ENCODE results near the gene CYB5A.

CYB5A gene

DNA sequence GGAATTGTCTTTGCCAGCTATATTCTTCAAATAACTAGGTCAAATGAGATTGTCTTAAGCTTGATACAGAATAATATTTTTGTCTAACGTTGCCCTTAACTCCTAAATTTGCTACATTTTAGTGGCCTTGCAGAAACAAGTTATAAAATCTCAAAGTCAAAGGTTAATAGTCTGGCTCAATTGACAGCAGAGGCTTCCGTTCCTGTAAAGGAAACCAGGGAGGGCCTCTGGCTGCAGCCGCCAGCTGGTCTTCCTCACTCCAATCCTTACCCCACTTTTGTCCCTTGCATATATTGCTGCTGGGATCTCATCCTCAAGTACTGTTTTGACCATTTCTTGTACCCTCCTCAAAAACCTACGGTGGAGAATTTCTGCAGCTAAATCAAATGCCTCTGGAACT, 17.1 kb downstream of the CYB5A start:
- DNase-seq, result no peak

DNA sequence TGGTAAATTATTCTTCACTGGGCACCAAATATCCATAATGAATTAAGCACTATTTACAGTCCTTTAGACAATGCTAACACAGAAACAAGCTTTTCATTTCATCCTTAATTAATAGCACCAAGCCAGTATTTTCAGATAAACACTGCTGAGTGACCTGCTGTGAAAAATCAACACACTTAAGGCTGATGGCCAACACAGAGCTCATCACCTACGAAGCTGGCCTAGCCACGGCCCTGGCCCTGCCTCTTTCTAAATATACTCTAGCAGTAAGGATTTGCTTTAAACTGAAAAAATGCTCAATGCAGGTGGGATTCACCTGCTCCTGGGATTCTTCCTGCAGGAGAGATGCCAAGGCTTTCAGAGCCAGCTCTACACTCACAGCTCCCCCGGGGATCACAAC, 18.4 kb downstream of the CYB5A start:
- DNase-seq, result no peak

DNA sequence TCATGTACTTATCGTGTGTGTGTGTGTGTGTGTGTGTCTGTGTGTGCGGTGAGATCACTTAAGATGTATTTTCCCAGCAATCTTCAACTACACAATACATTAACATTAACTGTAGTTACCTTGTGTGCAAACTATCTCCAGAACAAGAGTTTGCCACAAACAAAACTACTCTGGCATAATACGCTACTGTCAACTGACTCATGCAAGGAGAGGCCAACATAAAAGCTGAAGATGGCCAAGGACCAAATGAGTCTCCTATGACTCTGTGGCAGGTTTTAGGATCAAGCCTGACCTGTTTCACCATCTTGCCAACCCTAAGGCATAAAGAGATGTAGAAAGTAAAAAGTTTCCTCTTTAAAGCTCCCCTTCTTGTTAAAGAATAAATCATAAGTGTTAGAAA, 20.1 kb downstream of the CYB5A start:
- no peak for DNase-seq

DNA sequence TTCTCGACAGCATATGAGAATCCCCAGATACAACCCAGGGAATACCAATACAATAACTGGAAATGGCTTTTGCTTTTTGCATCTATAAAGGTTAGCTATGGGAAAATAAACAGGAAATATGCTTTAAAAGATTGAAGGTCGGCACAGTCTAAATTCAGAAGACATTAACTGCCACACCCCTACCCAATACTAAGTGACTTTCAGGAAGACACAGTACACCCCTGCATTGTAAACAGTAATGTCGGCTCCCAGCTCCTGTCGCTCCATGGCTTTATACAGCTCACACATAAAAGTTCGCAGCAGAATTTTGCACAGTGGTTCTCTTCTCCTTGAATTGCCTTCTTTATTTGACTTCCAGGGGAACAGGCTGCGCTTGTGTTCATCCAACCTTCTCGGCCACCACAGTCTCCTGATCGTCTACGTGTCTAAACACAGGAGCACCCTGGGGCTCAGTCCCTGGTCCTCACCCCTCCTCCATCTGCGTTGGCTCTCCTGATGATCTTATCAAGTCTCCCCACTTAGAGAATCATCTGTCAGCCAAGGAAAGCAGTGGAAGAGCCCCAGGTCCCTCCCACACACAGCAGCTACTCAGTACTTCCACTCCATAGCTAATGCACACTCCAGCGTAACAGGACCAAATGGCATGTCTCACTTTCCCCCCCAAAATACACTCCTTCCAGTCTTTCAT, 22.7 kb downstream of the CYB5A start:
- no peak for DNase-seq

DNA sequence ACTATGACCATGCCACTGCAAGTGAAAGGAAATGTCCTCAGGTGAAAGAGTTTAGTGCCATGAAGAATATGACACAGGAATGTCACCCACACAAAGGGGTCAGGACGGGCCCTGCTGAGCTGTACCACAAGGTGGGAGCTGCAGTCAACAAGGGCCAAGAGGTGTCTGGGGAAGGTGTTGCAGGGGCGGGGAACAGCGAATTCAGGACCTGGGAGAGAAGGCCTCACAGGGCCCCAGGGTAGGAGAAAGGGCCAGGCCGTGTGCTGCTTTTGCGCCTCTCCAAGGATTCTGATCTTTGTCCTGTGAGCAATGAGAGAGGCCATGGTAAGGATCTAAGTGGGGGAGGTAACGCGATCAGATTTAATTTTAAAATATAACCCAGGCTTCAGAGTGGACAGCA, 23.6 kb downstream of the CYB5A start:
- DNase-seq, result no peak

DNA sequence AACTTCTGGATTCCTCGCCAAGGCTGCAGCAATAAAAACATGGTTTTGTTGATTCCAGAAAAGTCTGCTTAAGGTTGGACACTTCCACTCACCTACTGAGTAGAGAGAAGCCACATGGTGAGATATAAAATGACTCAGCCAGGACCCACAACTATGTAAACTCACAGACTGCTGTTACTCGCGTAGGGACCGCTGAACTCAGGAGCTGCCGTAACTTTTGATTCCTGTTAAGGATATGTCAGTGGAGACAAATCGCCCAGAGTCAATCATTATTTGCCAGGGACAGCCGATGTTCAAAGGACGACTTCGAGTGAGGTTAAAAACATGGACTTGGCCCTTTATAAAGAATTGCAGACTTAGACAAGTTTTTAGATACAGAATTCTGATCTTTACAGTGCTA, 25.6 kb downstream of the CYB5A start:
- DNase-seq, result no peak

DNA sequence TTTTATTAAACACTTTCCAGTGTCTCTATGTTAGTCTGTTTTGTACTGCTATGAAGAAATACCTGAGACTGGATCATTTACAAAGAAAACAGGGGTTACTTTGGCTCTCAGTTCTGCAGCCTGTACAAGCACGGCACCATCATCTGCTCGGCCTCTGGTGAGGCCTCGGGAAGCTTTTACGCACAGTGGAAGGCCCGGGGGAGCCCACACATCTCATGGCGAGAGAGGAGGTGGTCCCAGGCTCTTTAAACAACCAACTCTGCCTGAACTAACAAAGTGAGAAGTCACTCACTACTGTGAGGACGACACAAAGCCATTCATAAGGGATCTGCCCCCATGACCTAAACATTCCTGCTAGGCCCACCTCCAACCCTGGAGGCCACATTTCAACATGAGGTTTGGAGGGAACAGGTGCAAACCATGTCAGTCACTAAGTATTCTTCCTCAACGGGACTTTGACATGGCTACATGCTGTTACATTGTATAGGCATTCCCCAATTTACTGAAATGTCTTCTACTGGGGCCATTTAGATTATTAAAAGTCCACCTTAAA, 26.1 kb downstream of the CYB5A start:
- no peak for DNase-seq

DNA sequence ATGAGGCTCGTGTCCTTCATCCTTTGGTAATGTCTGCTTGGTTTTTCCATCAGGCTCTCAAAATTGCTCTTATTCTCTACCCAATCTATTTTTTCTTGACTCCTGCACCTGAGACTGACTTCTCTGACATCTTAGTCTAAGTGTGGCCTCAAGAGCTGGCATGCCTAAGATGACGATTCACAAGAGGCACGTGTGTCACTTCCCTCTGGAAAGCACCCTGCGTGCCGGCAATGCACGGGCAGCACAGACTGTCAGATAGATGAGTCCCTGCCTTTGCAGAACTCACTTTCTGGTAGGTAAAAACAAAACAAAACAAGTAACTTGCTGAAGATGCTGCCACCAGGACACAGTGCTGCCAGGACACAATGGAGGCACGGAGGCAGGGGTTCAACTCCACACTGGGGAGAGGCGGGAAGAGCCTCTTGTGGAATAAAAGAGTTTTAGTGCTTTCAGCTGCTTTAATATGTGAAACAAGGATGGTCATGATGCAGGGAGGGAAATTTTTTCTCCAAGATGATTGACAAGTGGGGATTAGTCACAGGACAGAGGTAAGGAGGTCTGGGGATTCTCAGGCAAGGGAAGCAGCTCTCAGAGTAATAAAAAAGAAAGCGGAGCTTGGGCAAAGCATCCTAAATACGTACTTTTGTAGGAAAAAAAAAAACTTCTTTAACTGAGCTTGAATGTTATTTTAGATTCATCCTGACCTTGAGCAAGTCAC, 27.3 kb downstream of the CYB5A start:
- no peak for DNase-seq

DNA sequence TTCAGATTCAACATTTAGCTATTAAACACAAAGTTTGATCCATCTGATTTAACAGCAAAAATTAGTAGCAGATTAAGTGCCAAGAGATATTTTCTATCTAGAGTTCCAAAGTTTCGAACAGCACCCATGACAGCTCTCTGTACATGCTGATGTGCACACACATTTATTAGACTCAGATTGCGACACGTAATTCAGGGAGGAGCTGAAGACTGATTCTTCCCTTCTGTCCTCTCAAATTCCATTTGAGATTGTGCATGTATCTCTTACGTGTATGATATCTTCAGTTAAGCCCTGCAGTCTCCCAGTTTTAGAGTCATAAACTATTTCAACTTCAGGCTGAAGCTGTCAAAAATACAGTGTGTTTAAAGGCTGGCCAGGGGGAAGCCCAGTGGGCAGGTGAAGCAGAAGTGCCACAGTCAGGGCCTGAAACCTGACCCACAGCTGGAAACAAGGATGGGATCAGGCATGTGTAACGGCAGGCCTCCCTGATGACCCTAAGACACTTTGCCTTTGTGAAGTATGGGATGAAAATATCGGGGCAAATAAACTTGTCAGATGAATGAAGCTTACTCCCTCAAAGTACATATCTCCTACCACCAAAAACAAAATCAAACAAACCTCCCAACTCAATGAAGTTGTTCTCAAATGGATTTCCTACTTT, 30.6 kb downstream of the CYB5A start:
- DNase-seq, result no peak

DNA sequence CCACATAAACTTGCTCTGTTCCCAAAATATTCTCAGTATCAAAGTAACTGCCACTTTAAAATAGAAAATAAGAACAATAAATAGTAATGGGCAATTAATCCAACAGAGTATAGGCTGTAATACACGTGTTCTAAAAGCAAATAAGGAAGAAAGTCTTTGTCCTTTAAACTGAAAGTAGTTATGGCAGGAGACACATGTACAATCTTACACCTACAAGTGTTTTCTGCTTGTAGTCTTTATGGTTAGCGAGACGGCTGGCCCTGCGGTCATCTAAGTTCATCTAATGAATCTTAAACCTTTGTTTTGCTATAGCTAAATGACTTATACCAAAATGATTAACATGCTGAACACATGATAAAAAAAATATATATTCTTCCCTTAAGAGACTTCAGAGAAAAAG, 32.4 kb downstream of the CYB5A start:
- DNase-seq, result no peak

DNA sequence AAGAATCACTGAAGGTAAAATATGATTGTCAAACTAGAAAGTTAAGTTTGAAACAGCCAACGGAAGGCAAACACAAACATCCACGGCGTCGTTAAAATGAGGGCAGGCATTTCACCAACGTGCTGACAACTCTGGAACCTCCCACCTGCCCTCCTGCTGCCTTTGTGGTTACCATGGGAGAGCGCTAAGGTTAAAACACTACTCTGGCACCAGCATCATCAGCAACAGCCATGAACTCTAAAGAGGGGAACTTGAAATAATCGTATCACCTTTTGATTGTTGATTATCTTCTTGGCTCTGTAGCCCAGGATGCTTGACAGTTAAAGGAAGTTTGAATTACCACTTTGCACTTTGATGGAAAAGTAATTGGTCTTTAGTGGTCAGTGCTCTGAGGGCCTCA, 34.7 kb downstream of the CYB5A start:
- no peak for DNase-seq

DNA sequence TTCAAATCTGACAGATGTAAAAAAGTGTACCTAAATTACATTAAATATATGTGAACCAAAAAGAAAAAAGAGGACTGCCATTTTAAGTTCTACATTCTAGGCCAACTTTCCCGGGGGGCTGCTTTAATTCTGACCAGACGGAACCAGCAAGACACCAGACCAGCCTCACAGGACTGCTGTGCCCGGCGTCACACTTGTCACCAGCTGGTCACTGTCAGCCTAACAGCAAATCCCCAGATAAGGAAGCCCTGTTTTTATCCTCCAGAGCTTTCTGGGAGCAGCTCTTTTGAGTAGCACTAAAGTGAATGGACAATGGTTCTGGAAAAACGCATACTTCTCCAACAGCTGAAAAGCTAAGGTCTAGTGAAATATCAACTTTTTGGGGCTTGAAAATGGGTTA, 35.6 kb downstream of the CYB5A start:
- no peak for DNase-seq

DNA sequence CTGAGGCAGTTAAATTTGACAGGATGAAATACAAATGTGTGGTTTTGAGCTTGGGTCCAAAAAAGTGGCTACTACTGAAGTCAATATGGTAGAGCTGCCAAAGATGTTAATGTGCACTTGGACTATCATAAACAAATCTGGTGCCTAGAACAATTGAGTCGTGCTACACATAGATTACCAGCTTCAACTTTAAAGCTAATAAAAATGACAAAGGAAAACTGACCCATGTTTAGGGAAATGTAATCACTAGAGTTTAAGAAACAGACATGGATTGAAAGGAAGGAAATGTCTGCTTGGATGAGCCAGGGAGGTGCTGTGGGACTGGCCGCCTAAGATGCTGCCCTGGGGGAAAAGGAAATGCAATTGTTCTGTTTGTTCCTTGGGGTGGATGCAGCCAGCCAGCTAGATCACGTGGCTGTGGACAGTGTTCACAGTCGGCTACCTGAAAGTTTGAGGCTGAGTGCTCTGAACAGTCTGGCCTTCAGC, 36.6 kb downstream of the CYB5A start:
- no peak for DNase-seq

DNA sequence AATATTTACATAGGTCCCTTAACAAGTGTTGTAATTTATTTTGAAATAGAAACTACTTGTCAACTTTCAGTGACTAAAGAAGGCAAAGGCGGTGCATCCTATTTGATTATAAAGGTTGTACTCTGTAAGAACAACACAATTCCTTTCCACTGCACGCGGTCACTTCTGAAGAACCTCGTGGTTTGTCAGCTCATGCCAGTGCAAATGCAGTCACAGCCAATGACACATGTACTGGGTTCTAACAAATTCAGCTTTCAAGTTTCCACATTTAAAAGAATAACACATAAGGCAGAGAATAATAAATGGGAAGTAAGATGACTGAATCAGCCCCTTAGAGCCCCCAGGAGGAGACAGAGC, 39.7 kb downstream of the CYB5A start:
- DNase-seq, result no peak

DNA sequence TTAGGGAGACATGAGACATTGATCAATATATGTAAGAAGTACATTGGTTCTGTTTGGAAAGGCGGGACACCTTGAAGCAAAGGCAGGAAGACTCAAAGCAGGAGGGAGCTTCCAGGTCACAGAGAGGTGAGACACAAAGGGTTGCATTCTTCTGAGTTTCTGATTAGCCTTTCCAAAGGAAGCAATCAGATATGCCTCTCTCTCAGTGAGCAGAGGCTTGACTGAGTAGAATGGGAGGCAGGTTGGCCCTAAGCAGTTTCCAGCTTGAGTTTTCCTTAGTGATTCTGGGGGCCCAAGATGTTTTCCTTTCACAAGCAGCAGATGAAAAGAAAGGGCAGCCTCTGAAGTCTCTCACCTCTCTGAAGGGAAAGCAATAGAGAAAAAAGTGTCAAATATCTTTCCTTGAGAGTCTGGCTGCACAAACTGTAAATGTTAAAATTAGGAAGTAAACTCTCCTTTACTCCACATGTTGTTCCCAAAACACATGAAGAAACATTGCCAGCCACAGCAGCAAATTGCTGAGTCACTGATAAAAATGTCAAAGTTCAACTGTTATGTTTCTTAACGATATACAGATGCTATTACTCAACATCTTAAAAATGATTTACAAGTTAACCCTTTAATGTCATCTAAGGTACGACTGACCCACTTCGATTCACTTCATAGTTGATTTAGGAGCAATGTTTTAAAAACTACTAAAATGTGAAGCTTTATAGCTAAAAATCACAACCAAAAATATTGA, 40.3 kb downstream of the CYB5A start:
- DNase-seq, result no peak

DNA sequence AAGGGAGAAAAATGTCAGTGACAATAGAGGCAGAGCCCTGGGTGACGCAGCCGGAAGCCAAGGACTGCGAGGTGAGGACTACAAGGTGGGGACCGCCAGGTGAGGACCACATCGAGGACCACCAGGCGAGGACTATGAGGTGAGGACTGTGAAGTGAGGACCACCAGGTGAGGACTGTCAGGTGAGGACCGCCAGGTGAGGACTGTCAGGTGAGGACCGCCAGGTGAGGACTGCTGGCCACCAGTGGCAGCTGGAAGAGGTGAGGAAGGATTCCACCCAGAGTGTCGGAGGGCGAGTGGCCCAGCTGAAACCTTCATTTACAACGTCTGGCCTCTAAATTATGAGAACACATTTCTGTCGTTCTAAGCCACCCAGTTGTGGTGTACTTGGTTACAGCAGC, 41.6 kb downstream of the CYB5A start:
- no peak for DNase-seq

DNA sequence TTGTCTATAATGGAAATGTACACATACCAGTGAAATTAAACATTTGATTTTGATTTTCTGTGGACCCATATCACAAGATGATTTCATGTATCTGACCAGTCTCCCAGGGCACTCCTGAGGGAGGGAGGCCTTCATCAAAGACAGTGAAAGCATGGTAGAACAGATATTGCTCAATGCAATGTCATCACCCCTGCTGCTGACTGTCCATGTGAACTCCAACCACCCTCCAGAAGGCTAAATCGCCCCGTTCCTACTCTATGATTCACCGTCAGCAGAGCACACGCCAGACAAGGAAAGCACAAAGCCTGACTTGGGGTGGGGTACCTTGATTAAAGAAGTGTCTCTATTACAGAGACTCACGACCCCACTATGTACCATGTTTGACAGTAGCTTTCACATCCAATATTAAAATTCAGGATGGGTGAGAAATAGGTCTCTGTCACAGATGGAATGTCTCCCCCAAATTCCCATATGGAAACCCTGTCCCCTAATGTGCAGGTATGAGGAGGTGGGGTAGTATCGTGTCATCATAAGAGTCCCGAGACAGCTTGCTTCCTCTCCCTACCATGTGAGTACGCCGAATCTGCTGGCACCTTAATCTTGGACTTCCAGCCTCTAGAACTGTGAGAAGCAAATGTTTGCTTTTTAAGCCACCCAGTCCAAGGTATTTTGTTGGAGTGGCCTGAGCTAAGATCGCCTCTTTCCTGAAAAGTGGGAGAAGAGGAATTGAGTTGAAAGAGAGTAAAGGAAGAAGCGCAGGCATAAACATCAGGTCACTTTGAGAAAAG, 42.4 kb downstream of the CYB5A start:
- DNase-seq, result no peak

DNA sequence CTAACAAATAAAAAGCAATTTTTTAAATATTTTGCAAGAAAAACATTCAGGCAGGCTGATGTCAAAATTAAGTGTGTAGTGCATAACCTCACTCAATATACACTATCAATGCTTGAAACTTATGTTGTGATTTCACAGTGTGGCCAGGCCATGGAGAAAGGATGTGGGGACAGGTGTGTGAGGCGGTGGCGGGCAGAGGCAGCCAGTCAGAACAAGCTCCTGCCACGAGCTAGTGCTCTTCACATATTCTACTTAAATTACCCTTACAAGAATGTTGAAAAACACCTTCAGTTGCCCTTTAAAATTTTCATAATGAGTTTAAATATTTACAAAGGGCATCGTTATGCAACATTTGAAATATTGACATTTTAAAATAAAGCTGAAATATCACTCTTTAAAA, 43.2 kb downstream of the CYB5A start:
- no peak for DNase-seq

DNA sequence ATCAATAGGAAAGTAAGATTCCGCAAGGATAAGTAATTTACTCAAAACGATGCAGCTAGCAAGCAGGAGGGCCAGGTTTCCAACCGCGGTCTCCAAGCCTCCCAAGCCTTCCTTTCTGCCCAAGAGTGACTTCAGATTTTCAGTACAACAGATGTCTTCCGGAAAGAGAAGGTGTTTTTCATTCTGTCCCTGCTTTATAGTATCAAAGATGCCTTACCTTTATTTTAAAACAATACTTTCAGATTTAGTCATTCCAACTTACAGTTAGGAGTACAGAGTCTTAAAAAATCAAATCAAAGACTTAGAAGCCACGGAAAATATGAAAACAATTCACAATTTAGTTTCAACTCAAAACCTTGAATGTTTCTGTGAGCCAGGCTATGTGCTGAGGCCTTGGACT, 43.6 kb downstream of the CYB5A start:
- no peak for DNase-seq

DNA sequence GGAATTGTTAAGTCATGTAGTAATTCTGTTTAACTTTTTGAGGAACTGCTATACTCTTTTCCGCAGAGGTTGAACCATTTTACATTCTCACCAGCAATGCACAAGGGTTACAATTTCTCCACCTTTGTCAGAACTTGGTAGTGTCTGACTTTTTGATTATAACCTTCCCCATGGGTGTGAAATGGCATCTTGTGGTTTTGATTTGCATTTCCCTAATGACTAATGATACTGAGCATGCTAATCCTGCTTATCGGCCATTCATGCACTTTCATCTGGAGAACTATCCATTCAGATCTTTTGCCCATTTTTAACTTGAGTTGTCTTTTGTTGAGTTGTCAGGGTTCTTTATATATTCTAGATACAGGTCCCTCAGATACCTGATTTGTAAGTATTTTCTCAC, 47.2 kb downstream of the CYB5A start:
- no peak for DNase-seq

DNA sequence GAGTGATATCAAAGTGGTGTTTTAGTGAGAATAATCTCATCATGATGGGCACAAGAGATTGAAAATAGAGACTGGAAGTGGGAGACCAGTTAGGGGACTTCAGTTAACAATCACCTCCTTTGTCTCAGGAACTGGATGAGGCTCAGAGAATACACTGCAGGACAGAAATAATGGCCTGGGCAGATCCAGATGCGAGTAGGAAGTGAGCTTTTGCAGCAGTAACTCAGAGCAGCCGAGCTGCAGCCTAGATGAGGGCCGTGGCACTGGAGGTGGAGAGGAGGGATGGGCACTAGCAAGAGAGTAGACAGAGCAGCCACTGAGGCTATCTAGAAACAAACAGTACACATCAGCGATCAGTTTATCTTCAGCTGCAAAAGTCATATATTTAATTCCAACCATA, 48.6 kb downstream of the CYB5A start:
- no peak for DNase-seq

DNA sequence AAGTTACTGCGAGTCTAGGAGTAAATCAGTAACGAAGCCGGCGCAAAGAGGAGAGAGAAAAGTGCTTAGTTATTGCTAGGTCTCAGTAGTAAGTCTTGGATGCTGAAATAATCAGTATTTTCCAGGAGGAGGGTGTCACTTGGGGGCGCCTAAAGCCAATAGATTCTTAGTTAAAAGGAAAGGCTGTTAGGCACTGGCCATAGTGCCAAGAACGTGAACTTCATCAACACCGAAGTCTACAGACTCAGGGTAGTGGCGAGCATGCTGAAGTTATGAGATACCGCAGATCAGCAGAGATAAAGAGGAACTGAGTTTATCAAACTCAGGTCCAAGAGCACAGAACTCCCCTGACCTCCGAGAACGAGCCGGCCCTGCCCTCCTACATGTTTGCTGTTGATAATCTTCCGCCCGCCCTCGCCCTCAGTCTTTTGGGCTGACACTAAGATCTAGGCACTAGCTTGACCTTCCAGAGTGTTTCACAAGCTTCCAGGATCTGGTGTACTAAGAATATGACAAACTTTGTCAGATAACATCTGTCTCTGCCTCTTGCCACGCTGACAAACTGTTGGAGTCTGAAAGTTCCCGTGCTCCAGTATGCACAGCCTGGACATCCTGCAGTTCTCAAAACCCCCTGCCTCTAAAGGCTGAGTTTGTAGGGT, 49.2 kb downstream of the CYB5A start:
- DNase-seq, result no peak

Measured in CD4-positive, alpha-beta T cell treated with Interleukin-10 for 1 hour (primary cell).